ENCODE results near the gene HIKESHI.

DNA sequence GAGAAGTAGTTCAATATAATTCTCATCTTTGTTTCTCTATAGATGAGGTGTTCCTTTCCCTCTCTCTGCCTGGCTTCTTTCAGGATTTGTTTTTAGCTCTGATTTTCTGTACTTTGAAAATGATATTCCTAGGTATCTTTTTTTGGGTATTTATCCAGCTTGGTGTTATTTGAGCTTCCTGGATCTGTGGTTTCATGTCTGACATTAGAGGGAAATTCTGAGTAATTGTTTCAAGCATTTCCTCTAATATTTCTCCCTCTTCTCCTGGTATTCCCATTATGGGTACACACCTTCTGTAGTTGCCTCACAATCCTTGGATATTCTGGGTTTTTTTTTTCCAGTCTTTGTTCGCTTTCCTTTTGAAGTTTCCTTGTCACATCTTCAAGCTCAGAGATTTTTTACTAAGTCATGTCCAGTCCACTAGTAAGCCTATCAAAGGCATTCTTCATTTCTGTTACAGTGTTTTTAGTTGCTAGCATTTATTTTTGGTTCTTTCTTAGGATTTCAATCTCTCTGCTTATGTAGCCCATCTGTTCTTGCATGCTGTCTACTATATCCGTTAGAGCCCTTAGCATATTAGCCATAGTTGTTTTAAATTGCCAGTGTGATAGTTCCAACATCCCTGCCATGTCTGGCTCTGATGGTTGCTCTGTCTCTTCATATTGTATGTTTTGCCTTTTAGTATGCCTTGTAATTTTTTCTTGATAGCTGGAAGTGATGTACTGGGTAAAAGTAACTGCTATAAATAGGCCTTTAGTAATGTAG is 78.4 kb downstream of the HIKESHI start:
- TF ChIP-seq CTCF (IDR thresholded peaks at IDR 0.05 in 4 of 5, conservative IDR thresholded peaks at IDR 0.05 in 1 of 5) = no peak
- no peak for TF ChIP-seq POLR2A (IDR thresholded peaks at IDR 0.05)

All from gastrocnemius medialis (tissue), 4 donors.